HG02678 (cell line): ENCODE data around the gene ADH4.
"Not testable (repeated sequence)": the region's sequence is repeated elsewhere in the genome, so short reads cannot be mapped to it uniquely, and the experiment has no call there.

Experiments used
- ATAC-seq: cut with Tn5 transposase; IDR thresholded peaks from one replicate; pipeline ENCODE4 v1.9.1; 2021; ENCODE audit warnings: mild to moderate bottlenecking, moderate library complexity; ENCODE audit not compliant: unreplicated experiment

The ADH4 gene

DNA sequence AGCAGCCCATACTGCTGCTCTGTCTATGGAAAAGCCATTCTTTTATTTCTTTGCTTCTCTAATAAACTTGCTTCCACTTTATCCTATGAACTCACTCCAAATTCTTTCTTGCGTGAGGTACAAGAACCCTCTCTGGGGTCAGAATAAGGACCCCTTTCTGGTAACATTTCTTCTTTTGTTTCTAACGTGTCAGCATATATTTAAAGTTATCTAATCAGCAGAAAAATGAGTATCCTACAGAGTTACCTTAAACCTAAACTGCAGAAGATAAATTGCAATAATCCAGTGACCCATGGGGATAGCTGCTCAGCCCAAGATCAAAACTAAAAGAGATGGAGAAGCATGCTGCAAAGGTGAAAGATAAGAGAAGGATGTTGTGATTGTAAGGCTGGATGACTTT lies 59.5 kb downstream of the ADH4 start:
- no peak for ATAC-seq

DNA sequence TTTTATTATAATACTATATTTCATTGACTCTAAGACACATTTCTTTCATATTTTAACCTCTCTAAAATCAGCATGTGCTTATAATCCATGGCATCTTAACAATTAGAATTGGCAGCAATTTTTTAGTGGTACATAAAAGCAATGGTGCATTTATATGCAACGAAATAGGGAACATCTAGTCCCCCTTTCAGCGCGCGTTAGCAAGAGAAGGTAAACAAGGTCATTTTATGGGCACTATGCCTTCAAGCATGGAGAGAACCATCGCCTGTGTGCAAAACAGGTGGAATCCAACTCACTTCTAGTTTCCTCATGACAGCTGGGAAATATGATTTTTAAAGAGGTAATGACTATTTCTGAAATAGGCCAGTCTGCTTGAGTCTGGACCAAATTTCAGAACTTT lies 61.9 kb downstream of the ADH4 start:
- no peak for ATAC-seq

GRCh38 chr4:99080869-99081268 lies 63.2 kb downstream of the ADH4 start:
- not testable (repeated sequence) for ATAC-seq

DNA sequence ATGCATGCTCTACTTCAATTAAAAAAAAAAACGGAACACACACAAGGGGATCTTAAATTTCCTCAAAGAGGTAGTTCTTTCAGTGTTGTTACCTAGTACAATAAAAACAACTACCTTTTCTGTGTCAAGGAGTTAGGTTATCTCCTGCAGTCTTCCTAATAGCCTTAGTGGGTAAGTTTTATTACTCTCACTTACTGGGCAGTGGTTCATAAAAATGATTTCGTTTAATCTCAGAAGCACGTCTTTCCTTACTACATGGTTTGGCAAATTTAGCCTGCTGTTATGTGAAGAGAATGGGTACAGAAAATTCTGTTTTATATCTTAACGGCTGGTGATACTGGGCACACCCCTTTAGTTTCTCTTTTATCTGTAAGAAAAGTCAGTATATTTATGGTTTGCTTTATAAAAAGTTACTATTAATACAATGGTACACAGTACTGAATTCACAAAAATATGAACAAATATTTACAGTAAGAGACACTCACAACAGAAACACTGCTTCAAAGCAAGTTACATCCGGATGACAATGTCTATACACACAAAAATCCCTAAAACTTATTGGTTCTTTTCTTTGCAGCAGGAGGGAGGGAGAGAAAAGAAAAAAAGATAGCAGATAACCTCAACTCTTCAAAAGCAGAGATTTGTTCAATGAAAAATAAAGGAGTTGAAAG lies 64.3 kb downstream of the ADH4 start:
- no peak for ATAC-seq

GRCh38 chr4:99078931-99079624 lies 65.0 kb downstream of the ADH4 start:
- ATAC-seq: no peak

- ATAC-seq: no peak
Measured at GRCh38 chr4:99078336-99078735, 65.8 kb downstream of the ADH4 start.

GRCh38 chr4:99077177-99077576 lies 66.9 kb downstream of the ADH4 start:
- no peak for ATAC-seq

- no peak for ATAC-seq
Measured at GRCh38 chr4:99076292-99076976, 67.7 kb downstream of the ADH4 start.

DNA sequence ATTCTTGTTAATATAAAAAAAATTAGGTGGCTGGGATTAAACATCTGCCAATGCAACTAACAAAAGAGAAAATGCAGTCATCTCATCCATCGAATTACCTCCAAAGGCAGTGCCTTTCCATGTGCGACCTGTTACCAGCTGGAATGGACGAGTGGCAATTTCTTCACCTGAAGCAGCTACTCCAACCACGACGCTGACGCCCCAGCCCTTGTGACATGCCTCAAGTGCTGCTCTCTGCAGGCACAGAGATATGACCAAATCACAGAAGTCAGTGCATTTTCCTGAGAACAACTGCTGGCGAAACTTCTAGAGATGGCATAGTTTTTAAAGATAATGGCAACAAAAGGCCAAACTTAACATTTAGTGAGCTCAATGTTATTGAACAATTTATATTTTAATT lies 69.3 kb downstream of the ADH4 start:
- no peak for ATAC-seq
